K562 (cell line): Measurements from ENCODE around the gene CCNY. TPM values are rescaled to one million over a fixed set of nuclear protein-coding genes. Genes with fewer than 3 reads are reported as not detected.

Source experiments
- DEAF1 ChIP-seq: fragments of 450-650 bp; formaldehyde crosslinking; IDR thresholded peaks from 2 replicates; pipeline ENCODE4 v1.4.0; 2020; ENCODE audit warnings: mild to moderate bottlenecking, moderate library complexity
- ELF2 ChIP-seq: fragments of 250-450 bp; sonication (Bioruptor Pico); IDR thresholded peaks from 2 replicates; pipeline ENCODE4 v1.5.0; 2021; ENCODE audit warnings: mild to moderate bottlenecking
- KDM4B ChIP-seq, 2 experiments: fragments of 450-650 bp in 1 of 2; sonication (generic) in 1 of 2; IDR thresholded peaks; 2 replicates each; pipeline ENCODE4 v1.6.1; 2016 to 2017; ENCODE audit warnings: borderline replicate concordance in 2 of 2, antibody characterized with exemption in 1 of 2, low read depth in 1 of 2, mild to moderate bottlenecking in 1 of 2
- MCM3 ChIP-seq: fragments of 450-650 bp; IDR thresholded peaks from 2 replicates; pipeline ENCODE4 v1.6.1; 2016
- MTA1 ChIP-seq: fragments of 450-650 bp; IDR thresholded peaks from 2 replicates; pipeline ENCODE4 v1.6.1; 2017; ENCODE audit warnings: borderline replicate concordance
- NONO ChIP-seq, 2 experiments: fragments of 200-400 bp in 1 of 2; fragments of 450-650 bp in 1 of 2; formaldehyde crosslinking in 1 of 2; IDR thresholded peaks; 2 replicates each; pipeline ENCODE4 v1.6.1; 2017; ENCODE audit warnings: low read depth in 2 of 2, mild to moderate bottlenecking in 2 of 2, moderate library complexity in 2 of 2, low read length in 1 of 2
- PHF20 ChIP-seq: fragments of 450-650 bp; IDR thresholded peaks from 2 replicates; pipeline ENCODE4 v1.6.1; 2018; ENCODE audit not compliant: partially characterized antibody
- RBM17 ChIP-seq: fragments of 200-400 bp; formaldehyde crosslinking; IDR thresholded peaks from 2 replicates; pipeline ENCODE4 v1.6.1; 2017; ENCODE audit warnings: low read depth, mild to moderate bottlenecking, low read length, borderline replicate concordance
- RNF2 ChIP-seq: sonication (generic); IDR thresholded peaks from 2 replicates; pipeline ENCODE4 v1.6.1; 2016
- SP1 ChIP-seq: sonication (generic); formaldehyde crosslinking; IDR thresholded peaks from 2 replicates; pipeline ENCODE4 v1.8.1; 2022; ENCODE audit warnings: mild to moderate bottlenecking, missing genetic modification reagents
- TAF9B ChIP-seq: fragments of 450-650 bp; IDR thresholded peaks from 2 replicates; pipeline ENCODE4 v1.6.1; 2018; ENCODE audit warnings: mild to moderate bottlenecking; ENCODE audit not compliant: partially characterized antibody
- TEAD4 ChIP-seq, 2 experiments: sonication (generic) in 1 of 2; formaldehyde crosslinking in 1 of 2; IDR thresholded peaks; 2 replicates each; pipeline versions ENCODE4 v1.6.1 to v1.8.0; 2012 to 2022; ENCODE audit warnings: borderline replicate concordance in 1 of 2, inconsistent platforms in 1 of 2, low read length in 1 of 2, mild to moderate bottlenecking in 1 of 2, missing genetic modification reagents in 1 of 2
- ZNF140 ChIP-seq: fragments of 250-450 bp; sonication (Bioruptor Pico); IDR thresholded peaks from 2 replicates; pipeline ENCODE4 v1.8.0; 2021; ENCODE audit warnings: moderate library complexity, mild to moderate bottlenecking, inconsistent platforms
- ZNF232 ChIP-seq: sonication (generic); formaldehyde crosslinking; IDR thresholded peaks from 2 replicates; pipeline ENCODE4 v1.8.0; 2022; ENCODE audit warnings: mild to moderate bottlenecking, missing genetic modification reagents
- ZNF431 ChIP-seq: sonication (generic); formaldehyde crosslinking; IDR thresholded peaks from 2 replicates; pipeline ENCODE4 v1.8.0; 2022; ENCODE audit warnings: mild to moderate bottlenecking, missing genetic modification reagents
- ZNF512 ChIP-seq: IDR thresholded peaks from 2 replicates; pipeline ENCODE4 v1.6.1; 2016; ENCODE audit warnings: missing genetic modification characterization, missing compliant biosample characterization
- ZNF77 ChIP-seq: fragments of 250-450 bp; sonication (Bioruptor Pico); IDR thresholded peaks from 2 replicates; pipeline ENCODE4 v1.5.0; 2020
- polyA plus RNA-seq, 8 experiments: library from polyadenylated mRNA; depleted of rRNA in 4 of 8; stranded (reverse) in 5 of 8; unstranded in 3 of 8; fragments of >200 nt; fragmentation: Nextera tagmentation in 2 of 8; fragmentation: Illumina TruSeq in 1 of 8; extraction: Ambion mirVana in 2 of 8; extraction: Trizol in 1 of 8; gene quantifications; 2 replicates each; pipeline versions ENCODE4 v1.2.1 to v1.2.3, GENCODE V29; 2011 to 2014; ENCODE audit warnings: inconsistent platforms in 1 of 8, missing spikeins in 1 of 8
- total RNA-seq, 7 experiments: library from RNA; depleted of rRNA in 6 of 7; stranded (reverse); fragments of >200 nt in 6 of 7; fragmentation: Illumina TruSeq in 2 of 7; extraction: Trizol in 2 of 7; gene quantifications; 2 replicates each; pipeline versions ENCODE4 v1.2.1 to v1.2.3, GENCODE V29; 2011 to 2021; ENCODE audit warnings: low replicate concordance in 1 of 7
- TF ChIP-seq, protein P1 (sequence below): fragments of 250-450 bp; sonication (Bioruptor Pico); IDR thresholded peaks from 2 replicates; pipeline ENCODE4 v1.4.0; 2020; ENCODE audit warnings: borderline replicate concordance
- TF ChIP-seq, protein P2 (sequence below): fragments of 450-650 bp; formaldehyde crosslinking; IDR thresholded peaks from 2 replicates; pipeline ENCODE4 v1.4.0; 2020; ENCODE audit warnings: mild to moderate bottlenecking, moderate library complexity
- TF ChIP-seq, protein P3 (sequence below): fragments of 250-450 bp; sonication (Bioruptor Pico); IDR thresholded peaks from 2 replicates; pipeline ENCODE4 v1.8.0; 2022; ENCODE audit warnings: moderate library complexity, mild to moderate bottlenecking, inconsistent platforms

Gene CCNY
- total and polyA plus RNA-seq, 9 of the 15 experiments (the other 6 are each of a cell fraction or from before 2014, with no cell fraction given), result 8.4 to 109 (median 38.6) TPM

DNA sequence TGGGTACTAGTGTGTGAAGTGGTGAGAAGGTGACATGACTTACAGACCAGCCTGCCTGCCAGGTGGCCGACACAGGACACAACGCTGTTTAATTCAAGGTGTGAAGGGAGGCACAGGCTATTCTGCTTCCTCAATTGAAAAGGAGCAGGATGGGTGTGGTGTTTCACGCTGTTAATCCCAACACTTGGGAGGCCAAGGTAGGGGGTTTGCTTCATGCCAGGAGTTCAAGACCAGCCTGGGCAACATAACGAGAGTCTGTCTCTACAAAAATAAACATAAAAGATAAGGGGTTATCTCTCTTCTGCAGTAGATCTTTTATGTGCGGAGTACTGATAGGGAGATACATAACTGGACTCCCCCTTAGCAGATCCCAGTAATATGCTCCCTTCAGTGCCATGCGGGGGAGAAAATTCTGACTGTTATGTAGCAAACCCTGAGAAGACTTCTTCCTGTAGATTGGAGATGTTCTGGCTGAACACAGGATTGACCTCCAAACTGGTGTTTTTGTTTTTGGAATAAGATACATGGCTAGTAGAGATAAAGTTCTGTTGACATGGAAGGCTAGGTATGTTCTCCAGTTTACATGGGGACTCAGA, 63.2 kb downstream of the CCNY start (continued):
- TF ChIP-seq, protein P1, sequence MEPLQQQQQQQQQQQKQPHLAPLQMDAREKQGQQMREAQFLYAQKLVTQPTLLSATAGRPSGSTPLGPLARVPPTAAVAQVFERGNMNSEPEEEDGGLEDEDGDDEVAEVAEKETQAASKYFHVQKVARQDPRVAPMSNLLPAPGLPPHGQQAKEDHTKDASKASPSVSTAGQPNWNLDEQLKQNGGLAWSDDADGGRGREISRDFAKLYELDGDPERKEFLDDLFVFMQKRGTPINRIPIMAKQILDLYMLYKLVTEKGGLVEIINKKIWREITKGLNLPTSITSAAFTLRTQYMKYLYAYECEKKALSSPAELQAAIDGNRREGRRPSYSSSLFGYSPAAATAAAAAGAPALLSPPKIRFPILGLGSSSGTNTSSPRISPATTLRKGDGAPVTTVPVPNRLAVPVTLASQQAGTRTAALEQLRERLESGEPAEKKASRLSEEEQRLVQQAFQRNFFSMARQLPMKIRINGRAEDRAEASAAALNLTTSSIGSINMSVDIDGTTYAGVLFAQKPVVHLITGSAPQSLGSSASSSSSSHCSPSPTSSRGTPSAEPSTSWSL (CRISPR knock-in tag), result no peak
- no peak for TF ChIP-seq KDM4B (IDR thresholded peaks at IDR 0.05; ENCODE audit: borderline replicate concordance in 2 of 2, low read depth in 1 of 2)
- TF ChIP-seq RBM17, result no peak
- no peak for TF ChIP-seq ZNF140 (CRISPR knock-in tag)
- TF ChIP-seq ZNF512 (tag), result no peak
- TF ChIP-seq MTA1, result peak; percentile 90
- TF ChIP-seq RNF2, result peak; percentile 56; the same call in 1 of the 2 replicates
- no peak for TF ChIP-seq SP1
- TF ChIP-seq, protein P2, sequence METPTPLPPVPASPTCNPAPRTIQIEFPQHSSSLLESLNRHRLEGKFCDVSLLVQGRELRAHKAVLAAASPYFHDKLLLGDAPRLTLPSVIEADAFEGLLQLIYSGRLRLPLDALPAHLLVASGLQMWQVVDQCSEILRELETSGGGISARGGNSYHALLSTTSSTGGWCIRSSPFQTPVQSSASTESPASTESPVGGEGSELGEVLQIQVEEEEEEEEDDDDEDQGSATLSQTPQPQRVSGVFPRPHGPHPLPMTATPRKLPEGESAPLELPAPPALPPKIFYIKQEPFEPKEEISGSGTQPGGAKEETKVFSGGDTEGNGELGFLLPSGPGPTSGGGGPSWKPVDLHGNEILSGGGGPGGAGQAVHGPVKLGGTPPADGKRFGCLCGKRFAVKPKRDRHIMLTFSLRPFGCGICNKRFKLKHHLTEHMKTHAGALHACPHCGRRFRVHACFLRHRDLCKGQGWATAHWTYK, result 0 out of 2 replicates have a peak, but pooled peaks have one; percentile 65
- no peak for TF ChIP-seq DEAF1 (CRISPR knock-in tag)
- no peak for TF ChIP-seq PHF20
- TF ChIP-seq ZNF232 (CRISPR knock-in tag), result no peak
- TF ChIP-seq, protein P3, sequence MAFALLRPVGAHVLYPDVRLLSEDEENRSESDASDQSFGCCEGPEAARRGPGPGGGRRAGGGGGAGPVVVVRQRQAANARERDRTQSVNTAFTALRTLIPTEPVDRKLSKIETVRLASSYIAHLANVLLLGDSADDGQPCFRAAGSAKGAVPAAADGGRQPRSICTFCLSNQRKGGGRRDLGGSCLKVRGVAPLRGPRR, result no peak
- TF ChIP-seq NONO (IDR thresholded peaks at IDR 0.05; ENCODE audit: low read depth in 2 of 2, low read length in 1 of 2), result no peak; a peak in 1 of 4 replicates
- TF ChIP-seq MCM3, result no peak
- TF ChIP-seq ZNF431, result no peak
- TF ChIP-seq TAF9B, result no peak
- peak; percentile 88 for TF ChIP-seq TEAD4 (IDR thresholded peaks at IDR 0.05; ENCODE audit: low read length)
- no peak for TF ChIP-seq TEAD4 (CRISPR knock-in tag; IDR thresholded peaks at IDR 0.05; ENCODE audit: borderline replicate concordance)
- peak; percentile 60 for TF ChIP-seq ELF2
- no peak for TF ChIP-seq ZNF77
